GM18519 (cell line): ENCODE results near the gene ARMC12.

ENCODE experiments used
- ATAC-seq: cut with Tn5 transposase; IDR thresholded peaks from one replicate; pipeline ENCODE4 v1.9.1; 2021; ENCODE audit warnings: mild to moderate bottlenecking, moderate library complexity; ENCODE audit not compliant: unreplicated experiment, low FRiP score

Gene ARMC12

GRCh38 chr6:35796236-35796635, 59.4 kb downstream of the ARMC12 start:
- no peak for ATAC-seq

- ATAC-seq: no peak
Observed at GRCh38 chr6:35797837-35798526, 61.1 kb downstream of the ARMC12 start.
